Fibroblast of the aortic adventitia (primary cell): ENCODE measurements around the gene DISP3. TPM values are rescaled to one million over a fixed set of nuclear protein-coding genes. Genes with fewer than 3 reads are reported as not detected.

Experiments
- DNase-seq: peaks from one replicate; pipeline ENCODE4 v3.0.0-alpha.2; 2010; ENCODE audit warnings: low read depth
- H3K4me3 ChIP-seq: 2 replicates; pipeline ENCODE4 v1.5.1; 2011; ENCODE audit warnings: low read depth, mild to moderate bottlenecking, control low read depth, low read length, moderate library complexity
- CTCF ChIP-seq: IDR thresholded peaks from 2 replicates; pipeline ENCODE4 v1.5.1; 2011; ENCODE audit warnings: mild to moderate bottlenecking, low read length, control low read depth, inconsistent platforms; ENCODE audit not compliant: insufficient read depth
- total RNA-seq: library from RNA; depleted of rRNA; stranded (reverse); fragments of >200 nt; gene quantifications from 2 replicates; pipeline ENCODE4 v1.2.3, GENCODE V29; 2012; ENCODE audit warnings: low replicate concordance

DISP3 gene
- total RNA-seq, 1 donor: not detected

- no peak overlapping the region for H3K4me3 ChIP-seq
- TF ChIP-seq CTCF: no peak
- no peak for DNase-seq
Observed at GRCh38 chr1:11531943-11532342, 53.0 kb downstream of the DISP3 start.

- TF ChIP-seq CTCF: no peak
- DNase-seq: no peak
- H3K4me3 ChIP-seq: no peak overlapping the region
Observed at GRCh38 chr1:11533790-11534787, 55.1 kb downstream of the DISP3 start.

GRCh38 chr1:11534846-11535245, 55.9 kb downstream of the DISP3 start:
- no peak for DNase-seq
- H3K4me3 ChIP-seq: no peak overlapping the region
- TF ChIP-seq CTCF: no peak

- no peak for DNase-seq
- H3K4me3 ChIP-seq: no peak overlapping the region
- no peak for TF ChIP-seq CTCF
Observed at GRCh38 chr1:11535316-11535715, 56.4 kb downstream of the DISP3 start.

GRCh38 chr1:11535761-11536572, 57.0 kb downstream of the DISP3 start:
- DNase-seq: no peak
- H3K4me3 ChIP-seq: no peak overlapping the region
- no peak for TF ChIP-seq CTCF

GRCh38 chr1:11536573-11537379, 57.8 kb downstream of the DISP3 start:
- H3K4me3 ChIP-seq: no peak overlapping the region
- no peak for TF ChIP-seq CTCF
- DNase-seq: no peak
